Esophagus muscularis mucosa (tissue), 3 donors: Measurements from ENCODE around the gene NGEF.

Source experiments
- POLR2A ChIP-seq: fragments of 450-650 bp; IDR thresholded peaks from one replicate; pipeline ENCODE4 v1.6.1; 2017; ENCODE audit warnings: antibody characterized with exemption, moderate library complexity, mild to moderate bottlenecking, low read depth
- POLR2AphosphoS5 ChIP-seq, 2 donors: sonication (generic); formaldehyde crosslinking; IDR thresholded peaks; one replicate each; pipeline ENCODE4 v1.6.1; 2017; ENCODE audit warnings: antibody characterized with exemption in 2 of 2
- TF ChIP-seq, protein P1 (sequence below), 3 experiments: fragments of 200-600 bp in 2 of 3; fragments of 450-650 bp in 1 of 3; sonication (generic) in 2 of 3; IDR thresholded peaks; one replicate each; pipeline ENCODE4 v1.5.1; 2017 to 2019; ENCODE audit warnings: antibody characterized with exemption in 3 of 3, mild to moderate bottlenecking in 2 of 3, moderate library complexity in 1 of 3

- TF ChIP-seq, protein P1, sequence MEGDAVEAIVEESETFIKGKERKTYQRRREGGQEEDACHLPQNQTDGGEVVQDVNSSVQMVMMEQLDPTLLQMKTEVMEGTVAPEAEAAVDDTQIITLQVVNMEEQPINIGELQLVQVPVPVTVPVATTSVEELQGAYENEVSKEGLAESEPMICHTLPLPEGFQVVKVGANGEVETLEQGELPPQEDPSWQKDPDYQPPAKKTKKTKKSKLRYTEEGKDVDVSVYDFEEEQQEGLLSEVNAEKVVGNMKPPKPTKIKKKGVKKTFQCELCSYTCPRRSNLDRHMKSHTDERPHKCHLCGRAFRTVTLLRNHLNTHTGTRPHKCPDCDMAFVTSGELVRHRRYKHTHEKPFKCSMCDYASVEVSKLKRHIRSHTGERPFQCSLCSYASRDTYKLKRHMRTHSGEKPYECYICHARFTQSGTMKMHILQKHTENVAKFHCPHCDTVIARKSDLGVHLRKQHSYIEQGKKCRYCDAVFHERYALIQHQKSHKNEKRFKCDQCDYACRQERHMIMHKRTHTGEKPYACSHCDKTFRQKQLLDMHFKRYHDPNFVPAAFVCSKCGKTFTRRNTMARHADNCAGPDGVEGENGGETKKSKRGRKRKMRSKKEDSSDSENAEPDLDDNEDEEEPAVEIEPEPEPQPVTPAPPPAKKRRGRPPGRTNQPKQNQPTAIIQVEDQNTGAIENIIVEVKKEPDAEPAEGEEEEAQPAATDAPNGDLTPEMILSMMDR (IDR thresholded peaks at IDR 0.05), result no peak
- TF ChIP-seq POLR2A (no peak), POLR2AphosphoS5 (IDR thresholded peaks at IDR 0.05) (no peak)
Observed at GRCh38 chr2:232877940-232878511, 135.0 kb downstream of the NGEF start.
